ENCODE measurements around the gene TUBGCP5.
A peak's percentile ranks its signal among the peaks of the same experiment; 100 is the strongest.
"Not testable (repeated sequence)": the region's sequence is repeated elsewhere in the genome, so short reads cannot be mapped to it uniquely, and the experiment has no call there.

The TUBGCP5 gene

GRCh38 chr15:23065836-23066235 is 26.5 kb upstream of the TUBGCP5 start:
- Histone ChIP-seq H3K9ac (ENCODE audit: low read length) (no peak overlapping the region), H3K4me3 (ENCODE audit: low read length) (no peak overlapping the region), H3K27me3 (ENCODE audit: control insufficient read depth, insufficient read depth, low read length) (no peaks in the 10 kb centered on the region), H3K9me3 (ENCODE audit: control insufficient read depth, low read length) (no peaks in the 10 kb centered on the region), H3K36me3 (ENCODE audit: control insufficient read depth, insufficient read depth, low read length) (no peaks in the 10 kb centered on the region), H3K4me1 (ENCODE audit: control insufficient read depth, insufficient read depth, low read length) (no peaks in the 10 kb centered on the region)

- Histone ChIP-seq H3K4me1 (ENCODE audit: control insufficient read depth, insufficient read depth, low read length) (no peaks in the 10 kb centered on the region), H3K9me3 (ENCODE audit: control insufficient read depth, low read length) (no peaks in the 10 kb centered on the region), H3K9ac (ENCODE audit: low read length) (no peak overlapping the region), H3K4me3 (ENCODE audit: low read length) (no peak overlapping the region), H3K27me3 (ENCODE audit: control insufficient read depth, insufficient read depth, low read length) (no peaks in the 10 kb centered on the region), H3K36me3 (ENCODE audit: control insufficient read depth, insufficient read depth, low read length) (no peaks in the 10 kb centered on the region)
Measured at GRCh38 chr15:23064156-23064555, 24.8 kb upstream of the TUBGCP5 start.

- Histone ChIP-seq H3K9ac (ENCODE audit: low read length) (no peak overlapping the region), H3K4me1 (ENCODE audit: control insufficient read depth, insufficient read depth, low read length) (no peaks in the 10 kb centered on the region), H3K4me3 (ENCODE audit: low read length) (no peak overlapping the region), H3K9me3 (ENCODE audit: control insufficient read depth, low read length) (no peaks in the 10 kb centered on the region), H3K27me3 (ENCODE audit: control insufficient read depth, insufficient read depth, low read length) (no peaks in the 10 kb centered on the region), H3K36me3 (ENCODE audit: control insufficient read depth, insufficient read depth, low read length) (no peaks in the 10 kb centered on the region)
Measured at GRCh38 chr15:23057707-23058106, 18.3 kb upstream of the TUBGCP5 start.

- no peaks in the 10 kb centered on the region for H3K9me3 ChIP-seq (ENCODE audit: control insufficient read depth, low read length)
- no peaks in the 10 kb centered on the region for H3K27me3 ChIP-seq (ENCODE audit: control insufficient read depth, insufficient read depth, low read length)
- no peaks in the 10 kb centered on the region for H3K4me1 ChIP-seq (ENCODE audit: control insufficient read depth, insufficient read depth, low read length)
- no peak overlapping the region for H3K9ac ChIP-seq (ENCODE audit: low read length)
- H3K4me3 ChIP-seq (ENCODE audit: low read length), result no peak overlapping the region
- H3K36me3 ChIP-seq (ENCODE audit: control insufficient read depth, insufficient read depth, low read length), result no peaks in the 10 kb centered on the region
Measured at GRCh38 chr15:23055316-23055715, 15.9 kb upstream of the TUBGCP5 start.

GRCh38 chr15:23052522-23052921 is 13.2 kb upstream of the TUBGCP5 start:
- no peaks in the 10 kb centered on the region for H3K36me3 ChIP-seq (ENCODE audit: control insufficient read depth, insufficient read depth, low read length)
- no peaks in the 10 kb centered on the region for H3K27me3 ChIP-seq (ENCODE audit: control insufficient read depth, insufficient read depth, low read length)
- H3K4me3 ChIP-seq (ENCODE audit: low read length), result no peak overlapping the region
- H3K9me3 ChIP-seq (ENCODE audit: control insufficient read depth, low read length), result no peaks in the 10 kb centered on the region
- no peak overlapping the region for H3K9ac ChIP-seq (ENCODE audit: low read length)
- H3K4me1 ChIP-seq (ENCODE audit: control insufficient read depth, insufficient read depth, low read length), result no peaks in the 10 kb centered on the region

- H3K4me1 ChIP-seq (ENCODE audit: control insufficient read depth, insufficient read depth, low read length), result no peaks in the 10 kb centered on the region
- no peaks in the 10 kb centered on the region for H3K9me3 ChIP-seq (ENCODE audit: control insufficient read depth, low read length)
- no peak overlapping the region for H3K4me3 ChIP-seq (ENCODE audit: low read length)
- no peak overlapping the region for H3K9ac ChIP-seq (ENCODE audit: low read length)
- H3K36me3 ChIP-seq (ENCODE audit: control insufficient read depth, insufficient read depth, low read length), result no peaks in the 10 kb centered on the region
- H3K27me3 ChIP-seq (ENCODE audit: control insufficient read depth, insufficient read depth, low read length), result no peaks in the 10 kb centered on the region
Measured at GRCh38 chr15:23050708-23051107, 11.3 kb upstream of the TUBGCP5 start.

- no peaks in the 10 kb centered on the region for H3K4me1 ChIP-seq (ENCODE audit: control insufficient read depth, insufficient read depth, low read length)
- no peak overlapping the region for H3K4me3 ChIP-seq (ENCODE audit: low read length)
- H3K9me3 ChIP-seq (ENCODE audit: control insufficient read depth, low read length), result no peaks in the 10 kb centered on the region
- H3K9ac ChIP-seq (ENCODE audit: low read length), result no peak overlapping the region
- H3K36me3 ChIP-seq (ENCODE audit: control insufficient read depth, insufficient read depth, low read length), result no peaks in the 10 kb centered on the region
- H3K27me3 ChIP-seq (ENCODE audit: control insufficient read depth, insufficient read depth, low read length), result no peaks in the 10 kb centered on the region
Measured at GRCh38 chr15:23049984-23050628, 10.7 kb upstream of the TUBGCP5 start.

- not testable (repeated sequence) for H3K4me1 ChIP-seq (ENCODE audit: control insufficient read depth, insufficient read depth, low read length); H3K4me3 ChIP-seq (ENCODE audit: low read length); H3K27me3 ChIP-seq (ENCODE audit: control insufficient read depth, insufficient read depth, low read length); H3K9ac ChIP-seq (ENCODE audit: low read length); H3K36me3 ChIP-seq (ENCODE audit: control insufficient read depth, insufficient read depth, low read length); H3K9me3 ChIP-seq (ENCODE audit: control insufficient read depth, low read length)
Measured at GRCh38 chr15:23048572-23049282, 9.4 kb upstream of the TUBGCP5 start.

- H3K9ac ChIP-seq (ENCODE audit: low read length); H3K4me1 ChIP-seq (ENCODE audit: control insufficient read depth, insufficient read depth, low read length); H3K9me3 ChIP-seq (ENCODE audit: control insufficient read depth, low read length); H3K27me3 ChIP-seq (ENCODE audit: control insufficient read depth, insufficient read depth, low read length); H3K4me3 ChIP-seq (ENCODE audit: low read length); H3K36me3 ChIP-seq (ENCODE audit: control insufficient read depth, insufficient read depth, low read length): not testable (repeated sequence)
Measured at GRCh38 chr15:23043987-23044386, 4.6 kb upstream of the TUBGCP5 start.

- not testable (repeated sequence) for H3K36me3 ChIP-seq (ENCODE audit: control insufficient read depth, insufficient read depth, low read length); H3K4me1 ChIP-seq (ENCODE audit: control insufficient read depth, insufficient read depth, low read length); H3K27me3 ChIP-seq (ENCODE audit: control insufficient read depth, insufficient read depth, low read length); H3K9me3 ChIP-seq (ENCODE audit: control insufficient read depth, low read length); H3K4me3 ChIP-seq (ENCODE audit: low read length); H3K9ac ChIP-seq (ENCODE audit: low read length)
Measured at GRCh38 chr15:23043535-23043934, 4.2 kb upstream of the TUBGCP5 start.

- not testable (repeated sequence) for H3K9me3 ChIP-seq (ENCODE audit: control insufficient read depth, low read length); H3K4me3 ChIP-seq (ENCODE audit: low read length); H3K4me1 ChIP-seq (ENCODE audit: control insufficient read depth, insufficient read depth, low read length); H3K9ac ChIP-seq (ENCODE audit: low read length); H3K27me3 ChIP-seq (ENCODE audit: control insufficient read depth, insufficient read depth, low read length); H3K36me3 ChIP-seq (ENCODE audit: control insufficient read depth, insufficient read depth, low read length)
Measured at GRCh38 chr15:23041736-23042135, 2.4 kb upstream of the TUBGCP5 start.

- Histone ChIP-seq H3K27me3 (ENCODE audit: control insufficient read depth, insufficient read depth, low read length) (no peaks in the 10 kb centered on the region), H3K9ac (ENCODE audit: low read length) (peak overlapping the region; percentile 68), H3K4me1 (ENCODE audit: control insufficient read depth, insufficient read depth, low read length) (peaks cover 6% of the 10 kb centered on the region), H3K9me3 (ENCODE audit: control insufficient read depth, low read length) (no peaks in the 10 kb centered on the region), H3K36me3 (ENCODE audit: control insufficient read depth, insufficient read depth, low read length) (peaks cover 3% of the 10 kb centered on the region), H3K4me3 (ENCODE audit: low read length) (peak overlapping the region; percentile 87)
Measured at GRCh38 chr15:23039917-23040281, 530 bp upstream of the TUBGCP5 start.

Measured in mucosa of stomach (tissue), 1 donor.